HepG2 (cell line): ENCODE results near the gene OPN3.

Experiments
- CTCF ChIP-seq: sonication (generic); formaldehyde crosslinking; IDR thresholded peaks from 2 replicates; pipeline ENCODE4 v1.5.0; 2020; ENCODE audit warnings: mild to moderate bottlenecking, missing genetic modification reagents, moderate library complexity
- KLF11 ChIP-seq: IDR thresholded peaks from 2 replicates; pipeline ENCODE4 v1.6.1; 2016; ENCODE audit warnings: missing compliant biosample characterization
- NFATC3 ChIP-seq: sonication (generic); formaldehyde crosslinking; IDR thresholded peaks from 2 replicates; pipeline ENCODE4 v1.5.1; 2020; ENCODE audit warnings: mild to moderate bottlenecking, missing genetic modification reagents
- ZNF431 ChIP-seq: sonication (generic); formaldehyde crosslinking; IDR thresholded peaks from 2 replicates; pipeline ENCODE4 v1.9.0; 2022; ENCODE audit warnings: missing genetic modification reagents, low read depth, mild to moderate bottlenecking, borderline replicate concordance
- ZNF605 ChIP-seq: sonication (generic); formaldehyde crosslinking; IDR thresholded peaks from 2 replicates; pipeline ENCODE4 v1.8.0; 2022; ENCODE audit warnings: mild to moderate bottlenecking, missing genetic modification reagents
- TF ChIP-seq, protein P1 (sequence below), 2 experiments: sonication (generic) in 1 of 2; formaldehyde crosslinking in 1 of 2; IDR thresholded peaks; 2 replicates each; pipeline versions ENCODE4 v1.5.1 to v1.6.1; 2011 to 2020; ENCODE audit warnings: borderline replicate concordance in 1 of 2, low read depth in 1 of 2, low read length in 1 of 2, mild to moderate bottlenecking in 1 of 2, missing genetic modification reagents in 1 of 2, moderate library complexity in 1 of 2
- TF ChIP-seq, protein P2 (sequence below), 2 experiments: IDR thresholded peaks; 2 replicates each; pipeline ENCODE4 v1.6.1; 2011 to 2012; ENCODE audit warnings: low read length in 2 of 2, borderline replicate concordance in 1 of 2, low read depth in 1 of 2, mild to moderate bottlenecking in 1 of 2, moderate library complexity in 1 of 2
- TF ChIP-seq, protein P3 (sequence below): sonication (generic); formaldehyde crosslinking; IDR thresholded peaks from 2 replicates; pipeline ENCODE4 v1.8.0; 2022; ENCODE audit warnings: missing genetic modification reagents, low read depth, mild to moderate bottlenecking, borderline replicate concordance

- TF ChIP-seq, protein P1, sequence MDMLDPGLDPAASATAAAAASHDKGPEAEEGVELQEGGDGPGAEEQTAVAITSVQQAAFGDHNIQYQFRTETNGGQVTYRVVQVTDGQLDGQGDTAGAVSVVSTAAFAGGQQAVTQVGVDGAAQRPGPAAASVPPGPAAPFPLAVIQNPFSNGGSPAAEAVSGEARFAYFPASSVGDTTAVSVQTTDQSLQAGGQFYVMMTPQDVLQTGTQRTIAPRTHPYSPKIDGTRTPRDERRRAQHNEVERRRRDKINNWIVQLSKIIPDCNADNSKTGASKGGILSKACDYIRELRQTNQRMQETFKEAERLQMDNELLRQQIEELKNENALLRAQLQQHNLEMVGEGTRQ (IDR thresholded peaks at IDR 0.05; ENCODE audit: low read depth, low read length): no peak
- TF ChIP-seq, protein P1 (CRISPR knock-in tag; IDR thresholded peaks at IDR 0.05; ENCODE audit: borderline replicate concordance): no peak
- no peak for TF ChIP-seq ZNF431 (CRISPR knock-in tag)
- no peak for TF ChIP-seq NFATC3 (CRISPR knock-in tag)
- TF ChIP-seq, protein P2, sequence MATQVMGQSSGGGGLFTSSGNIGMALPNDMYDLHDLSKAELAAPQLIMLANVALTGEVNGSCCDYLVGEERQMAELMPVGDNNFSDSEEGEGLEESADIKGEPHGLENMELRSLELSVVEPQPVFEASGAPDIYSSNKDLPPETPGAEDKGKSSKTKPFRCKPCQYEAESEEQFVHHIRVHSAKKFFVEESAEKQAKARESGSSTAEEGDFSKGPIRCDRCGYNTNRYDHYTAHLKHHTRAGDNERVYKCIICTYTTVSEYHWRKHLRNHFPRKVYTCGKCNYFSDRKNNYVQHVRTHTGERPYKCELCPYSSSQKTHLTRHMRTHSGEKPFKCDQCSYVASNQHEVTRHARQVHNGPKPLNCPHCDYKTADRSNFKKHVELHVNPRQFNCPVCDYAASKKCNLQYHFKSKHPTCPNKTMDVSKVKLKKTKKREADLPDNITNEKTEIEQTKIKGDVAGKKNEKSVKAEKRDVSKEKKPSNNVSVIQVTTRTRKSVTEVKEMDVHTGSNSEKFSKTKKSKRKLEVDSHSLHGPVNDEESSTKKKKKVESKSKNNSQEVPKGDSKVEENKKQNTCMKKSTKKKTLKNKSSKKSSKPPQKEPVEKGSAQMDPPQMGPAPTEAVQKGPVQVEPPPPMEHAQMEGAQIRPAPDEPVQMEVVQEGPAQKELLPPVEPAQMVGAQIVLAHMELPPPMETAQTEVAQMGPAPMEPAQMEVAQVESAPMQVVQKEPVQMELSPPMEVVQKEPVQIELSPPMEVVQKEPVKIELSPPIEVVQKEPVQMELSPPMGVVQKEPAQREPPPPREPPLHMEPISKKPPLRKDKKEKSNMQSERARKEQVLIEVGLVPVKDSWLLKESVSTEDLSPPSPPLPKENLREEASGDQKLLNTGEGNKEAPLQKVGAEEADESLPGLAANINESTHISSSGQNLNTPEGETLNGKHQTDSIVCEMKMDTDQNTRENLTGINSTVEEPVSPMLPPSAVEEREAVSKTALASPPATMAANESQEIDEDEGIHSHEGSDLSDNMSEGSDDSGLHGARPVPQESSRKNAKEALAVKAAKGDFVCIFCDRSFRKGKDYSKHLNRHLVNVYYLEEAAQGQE (IDR thresholded peaks at IDR 0.05; ENCODE audit: borderline replicate concordance in 1 of 2, low read depth in 1 of 2, low read length in 2 of 2): no peak
- no peak for TF ChIP-seq CTCF (CRISPR knock-in tag)
- TF ChIP-seq ZNF605 (CRISPR knock-in tag): no peak
- TF ChIP-seq, protein P3, sequence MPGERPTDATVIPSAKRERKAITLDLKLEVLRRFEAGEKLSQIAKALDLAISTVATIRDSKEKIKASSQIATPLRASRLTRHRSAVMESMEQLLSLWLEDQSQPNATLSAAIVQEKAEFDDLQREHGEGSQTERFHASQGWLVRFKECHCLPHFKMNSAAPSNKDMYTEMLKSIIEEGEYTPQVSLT (CRISPR knock-in tag): no peak
- TF ChIP-seq KLF11: no peak
Observed at GRCh38 chr1:241630899-241631298, 9.3 kb downstream of the OPN3 start.
